K562 (cell line): ENCODE measurements around the gene ZSWIM6. TPM values are rescaled to one million over a fixed set of nuclear protein-coding genes. Genes with fewer than 3 reads are reported as not detected.

Source experiments
- ATAC-seq: fragments of 200-7000 bp; cut with Tn5 transposase; 3 replicates; pipeline ENCODE4 v1.9.1; 2020; ENCODE audit warnings: moderate library complexity
- BruUV-seq: library from RNA; stranded (reverse); fragments of 400-500 nt; replicated peaks from 2 replicates; lab custom pipeline; 2021; lab: Mats Ljungman, UMichigan
- CTCF ChIA-PET: fragments of 300-600 bp; formaldehyde crosslinking; extraction: SDS; loops from one replicate; lab custom pipeline; 2021; ENCODE audit warnings: low intra/inter-chr PET ratio; lab: Yijun Ruan, JAX
- POLR2A ChIA-PET: fragments of 300-600, 350-650 bp; sonication (Branson Sonifier 250); formaldehyde crosslinking; extraction: SDS; loops from one replicate; lab custom pipeline; 2021; ENCODE audit warnings: antibody characterized with exemption, inconsistent platforms; lab: Yijun Ruan, JAX
- DNase-seq, 4 experiments: peaks; one replicate each; pipeline versions ENCODE4 v3.0.0 to v3.0.0-alpha.2; 2011 to 2018; ENCODE audit warnings: low spot score in 3 of 4, mixed read lengths in 3 of 4; ENCODE audit errors: extremely low read depth in 1 of 4
- FAIRE-seq: peaks from 2 replicates; lab custom pipeline; 2011; peaks lifted over from hg19 to GRCh38; lab: Jason Lieb, UNC
- H2AFZ ChIP-seq: 2 replicates; pipeline ENCODE4 v1.6.0; 2011; ENCODE audit warnings: low read depth, low read length, control low read depth, inconsistent platforms
- H3K27ac ChIP-seq: fragments of 200-600 bp; 3 replicates; pipeline ENCODE4 v1.8.0; 2011; ENCODE audit warnings: low read depth, mild to moderate bottlenecking, control low read depth, inconsistent platforms, low read length, moderate library complexity, mixed read lengths; ENCODE audit errors: extremely low read depth
- H3K27me3 ChIP-seq, 2 experiments: fragments of 300-600 bp in 1 of 2; 2 replicates in 1 of 2; 3 replicates in 1 of 2; pipeline versions ENCODE4 v1.6.0 to v1.8.0; 2011; ENCODE audit warnings: inconsistent platforms in 2 of 2, low read length in 2 of 2, mild to moderate bottlenecking in 1 of 2, mixed read lengths in 1 of 2, moderate library complexity in 1 of 2; ENCODE audit not compliant: control insufficient read depth in 2 of 2, insufficient read depth in 2 of 2
- H3K36me3 ChIP-seq: fragments of 300-600 bp; 3 replicates; pipeline ENCODE4 v1.8.0; 2011; ENCODE audit warnings: mild to moderate bottlenecking, low read length, inconsistent platforms; ENCODE audit not compliant: control insufficient read depth, insufficient read depth
- H3K4me1 ChIP-seq, 2 experiments: fragments of 200-600 bp in 1 of 2; replicated peaks in 1 of 2; 2 replicates in 1 of 2; 3 replicates in 1 of 2; pipeline versions ENCODE4 v1.5.1 to v1.8.0; 2011; ENCODE audit warnings: inconsistent platforms in 2 of 2, low read length in 2 of 2, mild to moderate bottlenecking in 1 of 2, mixed read lengths in 1 of 2, moderate library complexity in 1 of 2; ENCODE audit not compliant: control insufficient read depth in 2 of 2, insufficient read depth in 2 of 2
- H3K4me2 ChIP-seq: 2 replicates; pipeline ENCODE4 v1.6.1; 2011; ENCODE audit warnings: low read length, control low read depth, inconsistent platforms, mixed read lengths; ENCODE audit not compliant: insufficient read depth
- H3K4me3 ChIP-seq: fragments of 200-600 bp; sonication (generic), shearing (Covaris generic); 2 replicates; pipeline ENCODE4 v1.5.1; 2016; ENCODE audit warnings: control low read depth, inconsistent platforms
- H3K79me2 ChIP-seq: fragments of 200-600 bp; 3 replicates; pipeline ENCODE4 v1.8.0; 2011; ENCODE audit warnings: low read length, inconsistent platforms; ENCODE audit not compliant: control insufficient read depth, insufficient read depth
- H3K9ac ChIP-seq, 2 experiments: 2 replicates each; pipeline versions ENCODE4 v1.6.0 to v1.6.1; 2011; ENCODE audit warnings: low read depth in 2 of 2, low read length in 2 of 2, control low read depth in 1 of 2, inconsistent platforms in 1 of 2, mild to moderate bottlenecking in 1 of 2, mixed read lengths in 1 of 2; ENCODE audit not compliant: insufficient read depth in 1 of 2
- H3K9me1 ChIP-seq: one replicate; pipeline ENCODE4 v1.6.0; 2011; ENCODE audit warnings: inconsistent platforms, mild to moderate bottlenecking, low read length, moderate library complexity; ENCODE audit not compliant: control insufficient read depth, insufficient read depth
- H3K9me3 ChIP-seq: replicated peaks from 2 replicates; pipeline ENCODE4 v1.5.1; 2011; ENCODE audit warnings: low read depth, low read length, inconsistent platforms; ENCODE audit not compliant: control insufficient read depth, insufficient read depth
- H4K20me1 ChIP-seq: replicated peaks from 2 replicates; pipeline ENCODE4 v1.6.1; 2011; ENCODE audit warnings: low read length, inconsistent platforms, mixed read lengths; ENCODE audit not compliant: control insufficient read depth, insufficient read depth
- ETS2 ChIP-seq: IDR thresholded peaks from 2 replicates; pipeline ENCODE4 v1.6.1; 2016; ENCODE audit warnings: borderline replicate concordance, missing genetic modification characterization, mild to moderate bottlenecking, moderate library complexity, missing compliant biosample characterization; ENCODE audit not compliant: poor library complexity, severe bottlenecking
- FIP1L1 ChIP-seq: fragments of 200-400 bp; formaldehyde crosslinking; IDR thresholded peaks from 2 replicates; pipeline ENCODE4 v1.6.1; 2018; ENCODE audit warnings: mild to moderate bottlenecking, low read depth, low read length; ENCODE audit not compliant: poor library complexity, severe bottlenecking
- FOXJ3 ChIP-seq: sonication (generic); formaldehyde crosslinking; IDR thresholded peaks from 2 replicates; pipeline ENCODE4 v1.4.0; 2020; ENCODE audit warnings: mild to moderate bottlenecking, missing genetic modification reagents
- HCFC1 ChIP-seq: IDR thresholded peaks from 2 replicates; pipeline ENCODE4 v1.6.1; 2012; ENCODE audit warnings: low read depth, low read length, improper control_type of control experiment
- MNT ChIP-seq, 2 experiments: fragments of 450-650 bp; conservative IDR thresholded peaks; 2 replicates each; pipeline ENCODE4 v1.6.1; 2017; ENCODE audit warnings: mild to moderate bottlenecking in 2 of 2, moderate library complexity in 2 of 2
- NFE2L1 ChIP-seq: fragments of 450-650 bp; IDR thresholded peaks from 2 replicates; pipeline ENCODE4 v1.6.1; 2016; ENCODE audit warnings: missing genetic modification characterization, low read depth, mild to moderate bottlenecking, missing compliant biosample characterization, moderate library complexity, borderline replicate concordance
- PRPF4 ChIP-seq: fragments of 200-400 bp; formaldehyde crosslinking; IDR thresholded peaks from one replicate; pipeline ENCODE4 v1.6.1; 2017; ENCODE audit warnings: low read length, low read depth, mild to moderate bottlenecking; ENCODE audit not compliant: insufficient read depth, poor library complexity, severe bottlenecking
- RBFOX2 ChIP-seq: fragments of 200-400 bp; formaldehyde crosslinking; IDR thresholded peaks from 2 replicates; pipeline ENCODE4 v1.6.1; 2017; ENCODE audit warnings: low read depth, mild to moderate bottlenecking, low read length, moderate library complexity
- SRSF9 ChIP-seq: fragments of 200-400 bp; formaldehyde crosslinking; IDR thresholded peaks from 2 replicates; pipeline ENCODE4 v1.6.1; 2017; ENCODE audit warnings: low read depth, low read length, borderline replicate concordance
- STAT5A ChIP-seq: IDR thresholded peaks from 2 replicates; pipeline ENCODE4 v1.6.1; 2012; ENCODE audit warnings: low read length, inconsistent platforms, borderline replicate concordance
- ZKSCAN8 ChIP-seq: fragments of 200-800 bp; sonication (Bioruptor generic); IDR thresholded peaks from 2 replicates; pipeline ENCODE4 v1.6.1; 2016; ENCODE audit warnings: missing genetic modification characterization, missing compliant biosample characterization
- ZNF217 ChIP-seq: sonication (generic); formaldehyde crosslinking; IDR thresholded peaks from 2 replicates; pipeline ENCODE4 v1.8.0; 2022; ENCODE audit warnings: mild to moderate bottlenecking, missing genetic modification reagents
- ZNF707 ChIP-seq: fragments of 250-450 bp; sonication (Bioruptor Pico); conservative IDR thresholded peaks from 2 replicates; pipeline ENCODE4 v1.8.0; 2022; ENCODE audit warnings: inconsistent platforms, mild to moderate bottlenecking, moderate library complexity
- WGBS: fragments of 100-300 bp; shearing (Covaris generic); methylation state at CpG from one replicate; pipeline ENCODE4 v1.1.6; 2016; ENCODE audit warnings: low coverage, mixed read lengths; ENCODE audit not compliant: insufficient coverage; ENCODE audit errors: missing lambda C conversion rate; 5-methylcytosine and 5-hydroxymethylcytosine counted together
- in situ Hi-C: fragments of 300-500 bp; cut with MboI; formaldehyde crosslinking; loops from 4 replicates; pipeline ENCODE4 v1.15.0; 2018; ENCODE audit warnings: inconsistent platforms, mixed read lengths
- intact Hi-C: fragments of 100-400 bp; cut with micrococcal nuclease; formaldehyde crosslinking; loops from 2 replicates; pipeline ENCODE4 v1.14.2; 2022
- polyA plus RNA-seq, 8 experiments: library from polyadenylated mRNA; depleted of rRNA in 4 of 8; stranded (reverse) in 5 of 8; unstranded in 3 of 8; fragments of >200 nt; fragmentation: Nextera tagmentation in 2 of 8; fragmentation: Illumina TruSeq in 1 of 8; extraction: Ambion mirVana in 2 of 8; extraction: Trizol in 1 of 8; gene quantifications; 2 replicates each; pipeline versions ENCODE4 v1.2.1 to v1.2.3, GENCODE V29; 2011 to 2014; ENCODE audit warnings: inconsistent platforms in 1 of 8, missing spikeins in 1 of 8
- total RNA-seq, 7 experiments: library from RNA; depleted of rRNA in 6 of 7; stranded (reverse); fragments of >200 nt in 6 of 7; fragmentation: Illumina TruSeq in 2 of 7; extraction: Trizol in 2 of 7; gene quantifications; 2 replicates each; pipeline versions ENCODE4 v1.2.1 to v1.2.3, GENCODE V29; 2011 to 2021; ENCODE audit warnings: low replicate concordance in 1 of 7

ZSWIM6 gene
- total and polyA plus RNA-seq, 9 of the 15 experiments (the other 6 are each of a cell fraction or from before 2014, with no cell fraction given) = 0.81 to 3.2 (median 2.0) TPM

- no peak for TF ChIP-seq ETS2 (tag)
- TF ChIP-seq ZNF707 (CRISPR knock-in tag) = no peak
- TF ChIP-seq MNT (conservative IDR thresholded peaks at IDR 0.05) = no peak
Observed at GRCh38 chr5:61311056-61311610, 20.9 kb upstream of the ZSWIM6 start (continued).

- intact Hi-C loops (no loop called here), in situ Hi-C loops (no loop called here)
- Histone ChIP-seq H4K20me1 (no peaks in the 10 kb centered on the region), H3K9me1 (no peaks in the 10 kb centered on the region), H3K27ac (no peak overlapping the region), H3K79me2 (no peaks in the 10 kb centered on the region), H3K27me3 (peaks cover 3 to 13% of the 10 kb centered on the region in 2 experiments; a peak in 4 of 5 replicates), H2AFZ (no peak overlapping the region), H3K4me1 (no peaks in the 10 kb centered on the region), H3K36me3 (no peaks in the 10 kb centered on the region), H3K4me3 (no peak overlapping the region), H3K4me2 (no peak overlapping the region), H3K9me3 (no peaks in the 10 kb centered on the region), H3K9ac (no peak overlapping the region)
- POLR2A ChIA-PET = interaction anchor here (0.8 kb wide), 1 partner anchor 9 kb away, joined by 3 read pairs; no protein-coding TSS in a partner anchor
- no TSS peak for BruUV-seq
- FAIRE-seq (no peak), ATAC-seq (no peak), DNase-seq (no peak)
- CTCF ChIA-PET = no interaction called here
- under 1% methylated on average over 8 of the region's 8 CpGs for WGBS
- TF ChIP-seq ZNF217 (CRISPR knock-in tag) = no peak
- TF ChIP-seq STAT5A = no peak
- TF ChIP-seq FOXJ3 (CRISPR knock-in tag) = no peak
- no peak for TF ChIP-seq FIP1L1
- no peak for TF ChIP-seq SRSF9
- no peak for TF ChIP-seq RBFOX2
- TF ChIP-seq HCFC1 = no peak
- no peak for TF ChIP-seq ZKSCAN8 (CRISPR knock-in tag)
- no peak for TF ChIP-seq PRPF4
- no peak for TF ChIP-seq NFE2L1 (tag)
Observed at GRCh38 chr5:61311836-61312808, 19.9 kb upstream of the ZSWIM6 start.
